ENCODE data around the gene KIF3C. TPM values are rescaled to one million over a fixed set of nuclear protein-coding genes. Genes with fewer than 3 reads are reported as not detected.

Gene KIF3C
- total RNA-seq, 2 experiments from 2014 or later = 3.6 to 3.8 TPM

DNA sequence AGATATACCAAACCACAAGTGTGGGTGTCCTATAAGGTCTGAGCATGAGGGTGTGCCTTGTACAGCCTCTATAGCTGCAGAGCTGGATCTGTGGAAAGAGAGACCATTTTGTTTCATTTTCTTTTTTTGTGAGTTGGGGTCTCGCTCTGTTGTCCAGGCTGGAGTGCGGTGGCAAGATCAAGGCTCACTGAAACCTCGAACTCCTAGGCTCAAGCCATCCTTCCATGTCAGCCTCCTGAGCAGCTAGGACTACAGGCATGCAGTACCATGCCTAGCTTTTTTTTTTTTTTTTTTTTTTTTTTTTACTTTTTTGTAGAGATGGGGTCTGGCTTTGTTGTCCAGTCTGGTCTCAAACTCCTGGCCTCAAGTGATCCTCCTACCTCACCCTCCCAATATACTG is 10.7 kb downstream of the KIF3C start:
- DNase-seq (no peak), ATAC-seq (no peak)
- Mint-ChIP-seq H3K36me3 (ENCODE audit: low read depth) (no peaks in the 10 kb centered on the region), H3K27me3 (no peaks in the 10 kb centered on the region), H3K27ac (no peak overlapping the region), H3K4me3 (no peak overlapping the region), H3K9me3 (no peaks in the 10 kb centered on the region), H3K4me1 (ENCODE audit: low read depth) (peaks cover 2% of the 10 kb centered on the region)
- intact Hi-C loops (cut with micrococcal nuclease) = no loop called here
- TF ChIP-seq, protein P1, sequence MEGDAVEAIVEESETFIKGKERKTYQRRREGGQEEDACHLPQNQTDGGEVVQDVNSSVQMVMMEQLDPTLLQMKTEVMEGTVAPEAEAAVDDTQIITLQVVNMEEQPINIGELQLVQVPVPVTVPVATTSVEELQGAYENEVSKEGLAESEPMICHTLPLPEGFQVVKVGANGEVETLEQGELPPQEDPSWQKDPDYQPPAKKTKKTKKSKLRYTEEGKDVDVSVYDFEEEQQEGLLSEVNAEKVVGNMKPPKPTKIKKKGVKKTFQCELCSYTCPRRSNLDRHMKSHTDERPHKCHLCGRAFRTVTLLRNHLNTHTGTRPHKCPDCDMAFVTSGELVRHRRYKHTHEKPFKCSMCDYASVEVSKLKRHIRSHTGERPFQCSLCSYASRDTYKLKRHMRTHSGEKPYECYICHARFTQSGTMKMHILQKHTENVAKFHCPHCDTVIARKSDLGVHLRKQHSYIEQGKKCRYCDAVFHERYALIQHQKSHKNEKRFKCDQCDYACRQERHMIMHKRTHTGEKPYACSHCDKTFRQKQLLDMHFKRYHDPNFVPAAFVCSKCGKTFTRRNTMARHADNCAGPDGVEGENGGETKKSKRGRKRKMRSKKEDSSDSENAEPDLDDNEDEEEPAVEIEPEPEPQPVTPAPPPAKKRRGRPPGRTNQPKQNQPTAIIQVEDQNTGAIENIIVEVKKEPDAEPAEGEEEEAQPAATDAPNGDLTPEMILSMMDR (IDR thresholded peaks at IDR 0.05) = no peak
- ChIA-PET POLR2A (interaction anchor here (1.0 kb wide), 1 partner anchor 9 kb away, joined by 4 read pairs; no protein-coding TSS in a partner anchor), CTCF (no interaction called here)

DNA sequence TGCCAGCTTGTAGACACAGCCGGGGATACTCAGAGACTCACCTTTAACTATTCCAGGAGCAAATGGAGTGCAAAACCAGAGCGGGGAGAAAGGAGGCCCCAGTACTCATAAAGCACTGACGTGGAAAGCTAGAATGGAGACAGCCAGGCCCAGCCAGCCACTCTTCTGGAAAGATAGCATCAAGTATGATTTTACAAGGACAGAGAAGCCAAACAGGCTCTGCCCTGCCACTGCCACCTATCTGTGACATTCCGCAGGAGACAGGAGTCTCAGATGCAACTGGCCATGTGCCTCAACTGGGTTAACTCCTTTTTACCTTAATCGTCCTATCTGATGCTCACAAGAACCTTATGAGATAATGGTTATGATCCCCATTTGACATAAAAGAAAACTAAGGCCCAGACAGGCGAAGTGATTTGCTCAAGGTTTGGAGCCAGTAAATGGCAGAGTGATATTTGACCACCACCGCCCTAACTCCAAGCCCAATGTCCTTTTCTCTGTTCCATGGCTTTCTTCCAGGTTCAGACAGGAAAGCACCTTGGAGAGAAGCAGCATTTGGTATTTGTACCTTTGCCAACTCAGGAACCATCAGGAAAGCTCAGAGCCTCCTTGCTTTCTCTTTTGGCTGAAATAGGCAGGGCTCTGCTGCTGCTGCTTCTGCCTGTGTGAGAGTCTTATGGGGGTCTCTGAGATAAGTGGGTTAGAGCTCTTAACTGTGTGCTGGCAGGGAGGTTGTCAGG is 15.6 kb downstream of the KIF3C start:
- peaks cover 2% of the 10 kb centered on the region for H3K4me1 Mint-ChIP-seq (ENCODE audit: low read depth)
- no peaks in the 10 kb centered on the region for H3K27me3 Mint-ChIP-seq
- H3K9me3 Mint-ChIP-seq = no peaks in the 10 kb centered on the region
- no peak overlapping the region for H3K4me3 Mint-ChIP-seq
- DNase-seq = no peak
- H3K36me3 Mint-ChIP-seq (ENCODE audit: low read depth) = no peaks in the 10 kb centered on the region
- intact Hi-C loops (cut with micrococcal nuclease) = no loop called here
- CTCF ChIA-PET = interaction anchor here (0.9 to 1.2 kb wide), 3 partner anchors 16 to 115 kb away, joined by 3 to 5 read pairs (median 3); no protein-coding TSS in a partner anchor
- TF ChIP-seq, protein P1 (IDR thresholded peaks at IDR 0.05) = no peak
- H3K27ac Mint-ChIP-seq = no peak overlapping the region
- no peak for ATAC-seq
- POLR2A ChIA-PET = interaction anchor here (1.3 kb wide), 1 partner anchor 15 kb away, joined by 3 read pairs; the partner anchor contains the start of gene KIF3C

DNA sequence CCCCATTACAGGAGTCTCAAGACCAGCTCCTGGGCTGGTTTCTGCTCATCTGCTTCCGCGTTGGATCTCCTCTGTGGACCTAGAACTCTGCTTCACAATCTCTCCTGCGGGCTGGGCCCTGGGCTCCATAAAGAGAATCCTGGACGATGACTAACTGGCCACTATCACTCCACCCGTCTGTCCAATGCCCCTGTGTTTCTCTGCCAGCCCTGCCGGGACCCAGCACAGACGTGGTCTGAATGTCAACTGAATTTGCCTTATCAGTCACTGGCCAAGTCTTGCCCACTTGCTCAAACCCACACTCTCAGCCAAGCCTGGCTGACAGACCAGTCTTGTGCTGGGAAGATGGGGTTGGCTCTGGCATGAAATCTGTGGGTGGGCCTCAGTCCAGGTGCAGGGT is 17.4 kb downstream of the KIF3C start:
- no peaks in the 10 kb centered on the region for H3K27me3 Mint-ChIP-seq
- POLR2A ChIA-PET = no interaction called here
- DNase-seq (no peak), ATAC-seq (no peak)
- no peak overlapping the region for H3K27ac Mint-ChIP-seq
- H3K36me3 Mint-ChIP-seq (ENCODE audit: low read depth) = no peaks in the 10 kb centered on the region
- intact Hi-C loops (cut with micrococcal nuclease) = no loop called here
- no peak overlapping the region for H3K4me3 Mint-ChIP-seq
- peaks cover 8% of the 10 kb centered on the region for H3K4me1 Mint-ChIP-seq (ENCODE audit: low read depth)
- no peaks in the 10 kb centered on the region for H3K9me3 Mint-ChIP-seq
- CTCF ChIA-PET = interaction anchor here (1.0 to 1.3 kb wide), 3 partner anchors 8 to 13 kb away, joined by 3 read pairs; no protein-coding TSS in a partner anchor
- TF ChIP-seq, protein P1 (IDR thresholded peaks at IDR 0.05) = no peak

DNA sequence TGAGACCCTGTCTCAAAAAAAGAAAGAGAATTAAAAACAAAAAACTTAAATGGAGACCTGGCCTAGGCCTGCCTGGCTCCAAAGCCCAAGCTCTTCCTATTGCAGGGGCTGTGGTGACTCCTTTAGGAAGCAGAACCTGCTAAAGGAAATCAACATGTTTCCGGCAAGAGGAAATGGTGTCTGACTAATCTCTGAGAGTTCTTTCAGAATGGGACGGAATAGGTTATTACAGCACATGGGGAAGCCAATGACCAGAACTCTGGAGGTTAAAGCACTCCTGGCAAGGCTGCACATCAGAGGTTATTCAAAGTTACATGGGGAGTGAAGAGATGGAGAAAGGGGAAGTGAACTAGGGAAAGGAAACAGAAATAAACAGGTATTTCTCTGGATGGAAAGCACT is 21.4 kb downstream of the KIF3C start:
- intact Hi-C loops (cut with micrococcal nuclease) = no loop called here

More for the DNA sequence above, 21.4 kb downstream of the KIF3C start:
- Mint-ChIP-seq H3K4me3 (no peak overlapping the region), H3K9me3 (no peaks in the 10 kb centered on the region), H3K27me3 (no peaks in the 10 kb centered on the region), H3K27ac (no peak overlapping the region), H3K4me1 (ENCODE audit: low read depth) (peaks cover 6% of the 10 kb centered on the region), H3K36me3 (ENCODE audit: low read depth) (no peaks in the 10 kb centered on the region)
- ATAC-seq = no peak
- TF ChIP-seq, protein P1 (IDR thresholded peaks at IDR 0.05) = no peak
- CTCF ChIA-PET = interaction anchor here (0.9 to 2.5 kb wide), 4 partner anchors 10 to 617 kb away, joined by 3 to 20 read pairs (median 8); no protein-coding TSS in a partner anchor
- POLR2A ChIA-PET = interaction anchor here (0.9 kb wide), 1 partner anchor 26 kb away, joined by 4 read pairs; no protein-coding TSS in a partner anchor
- no peak for DNase-seq

All from activated CD8-positive, alpha-beta T cell treated with anti-CD3 and anti-CD28 coated beads for 36 hours (primary cell).